GM21825 (cell line): Measurements from ENCODE around the gene PASK.
"Not testable (repeated sequence)": the region's sequence is repeated elsewhere in the genome, so short reads cannot be mapped to it uniquely, and the experiment has no call there.

Experiments
- ATAC-seq: cut with Tn5 transposase; IDR thresholded peaks from one replicate; pipeline ENCODE4 v1.9.1; 2021; ENCODE audit warnings: mild to moderate bottlenecking, moderate library complexity; ENCODE audit not compliant: unreplicated experiment

Gene PASK

GRCh38 chr2:241108271-241109209 is 40.7 kb downstream of the PASK start:
- no peak for ATAC-seq

- no peak for ATAC-seq
Observed at GRCh38 chr2:241107031-241107783, 42.1 kb downstream of the PASK start.

GRCh38 chr2:241105641-241106040 is 43.6 kb downstream of the PASK start:
- ATAC-seq, result no peak

- not testable (repeated sequence) for ATAC-seq
Observed at GRCh38 chr2:241104611-241105010, 44.7 kb downstream of the PASK start.

GRCh38 chr2:241103176-241103595 is 46.1 kb downstream of the PASK start:
- no peak for ATAC-seq

- ATAC-seq, result peak; percentile 88
Observed at GRCh38 chr2:241102239-241102803, 47.0 kb downstream of the PASK start, which contains the start of gene MTERF4. MTERF4 (minus strand) TSS chr2:241102287; CDS start chr2:241102273, 14 bp downstream.

GRCh38 chr2:241099246-241099645 is 50.0 kb downstream of the PASK start:
- ATAC-seq, result no peak

- ATAC-seq, result no peak
Observed at GRCh38 chr2:241096979-241097378, 52.3 kb downstream of the PASK start.

GRCh38 chr2:241095594-241096290 is 53.5 kb downstream of the PASK start:
- no peak for ATAC-seq

GRCh38 chr2:241094924-241095420 is 54.3 kb downstream of the PASK start:
- ATAC-seq, result no peak

GRCh38 chr2:241094172-241094571 is 55.1 kb downstream of the PASK start:
- no peak for ATAC-seq

- not testable (repeated sequence) for ATAC-seq
Observed at GRCh38 chr2:241093133-241093781, 56.0 kb downstream of the PASK start.

- no peak for ATAC-seq
Observed at GRCh38 chr2:241092677-241093076, 56.6 kb downstream of the PASK start.

- ATAC-seq, result no peak
Observed at GRCh38 chr2:241091734-241092445, 57.4 kb downstream of the PASK start.

GRCh38 chr2:241091201-241091600 is 58.1 kb downstream of the PASK start:
- no peak for ATAC-seq

- ATAC-seq, result no peak
Observed at GRCh38 chr2:241088791-241089732, 60.2 kb downstream of the PASK start.

GRCh38 chr2:241088376-241088775 is 60.9 kb downstream of the PASK start:
- ATAC-seq, result peak; percentile 48
